HG02840 (cell line): ENCODE results near the gene TFIP11.

Experiments
- ATAC-seq: cut with Tn5 transposase; IDR thresholded peaks from one replicate; pipeline ENCODE4 v1.9.1; 2021; ENCODE audit warnings: mild to moderate bottlenecking, moderate library complexity, moderate number of reproducible peaks; ENCODE audit not compliant: unreplicated experiment, low FRiP score

TFIP11 gene

DNA sequence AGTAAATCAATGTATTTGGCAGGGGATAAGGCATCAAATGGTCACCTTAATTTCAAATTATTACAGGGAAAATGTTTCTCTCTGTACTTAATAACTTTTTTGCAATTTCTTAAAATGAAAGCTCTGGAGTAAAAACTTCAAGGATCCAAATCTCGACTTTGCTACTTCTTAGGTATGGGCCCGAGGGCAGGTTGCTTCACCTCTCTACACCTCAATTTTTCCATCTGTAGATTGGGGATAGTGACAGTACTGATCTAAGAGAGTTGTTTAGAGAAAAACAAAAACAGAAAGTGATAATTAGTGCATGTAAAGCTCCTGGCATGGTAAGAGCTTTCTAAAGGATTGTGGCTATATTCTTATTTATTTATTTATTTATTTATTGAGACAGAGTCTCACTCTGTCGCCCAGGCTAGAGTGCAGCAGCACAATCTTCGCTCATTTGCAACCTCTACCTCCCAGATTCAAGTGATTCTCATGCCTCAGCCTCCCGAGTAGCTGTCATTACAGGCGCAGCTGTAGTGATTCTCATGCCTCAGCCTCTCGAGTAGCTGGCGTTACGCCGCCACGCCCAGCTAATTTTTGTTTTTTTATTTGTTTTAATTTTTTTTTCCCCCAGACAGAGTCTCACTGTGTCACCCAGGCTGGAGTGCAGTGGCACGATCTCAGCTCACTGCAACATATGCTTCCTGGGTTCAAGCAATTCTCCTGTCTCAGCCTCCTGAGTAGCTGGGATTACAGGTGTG, 2.3 kb upstream of the TFIP11 start:
- no peak for ATAC-seq

DNA sequence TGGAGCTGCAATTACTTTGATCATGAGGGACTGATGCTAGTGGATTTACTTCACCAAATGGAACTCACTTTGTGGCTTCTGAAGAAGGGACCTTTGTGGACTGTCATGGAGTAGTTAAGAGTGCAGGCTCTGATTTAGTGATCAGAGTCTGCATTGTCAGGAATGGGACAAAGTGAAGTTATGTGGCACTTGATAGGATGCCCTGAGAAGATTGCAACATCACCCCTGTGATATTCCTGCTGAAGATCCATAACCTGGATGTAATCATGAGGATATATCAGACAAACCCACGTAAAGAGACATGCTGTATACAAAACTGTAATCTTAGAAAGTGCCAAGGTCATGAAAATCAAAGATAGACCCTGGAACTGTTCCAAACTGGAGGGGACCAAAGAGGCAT, 1.6 kb upstream of the TFIP11 start:
- ATAC-seq, result no peak

DNA sequence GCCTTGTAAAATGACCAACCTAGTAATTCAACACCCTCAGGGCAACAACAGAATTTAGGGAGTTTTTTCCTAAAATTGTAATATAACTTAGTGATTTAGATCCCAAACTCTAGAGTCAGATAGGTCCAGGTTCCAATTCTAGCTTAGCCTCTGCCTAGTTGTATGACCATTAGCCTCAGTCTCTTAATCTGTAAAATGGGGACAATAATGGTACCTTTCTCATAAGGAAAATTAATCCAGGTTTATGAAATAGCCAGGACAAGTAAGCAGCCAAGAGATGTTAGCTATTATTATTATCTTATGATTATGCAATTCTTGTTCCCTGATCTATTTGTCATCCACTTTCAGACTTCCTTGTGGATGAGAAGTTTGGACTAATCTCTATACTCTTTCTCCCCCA, 4.1 kb downstream of the TFIP11 start:
- no peak for ATAC-seq

DNA sequence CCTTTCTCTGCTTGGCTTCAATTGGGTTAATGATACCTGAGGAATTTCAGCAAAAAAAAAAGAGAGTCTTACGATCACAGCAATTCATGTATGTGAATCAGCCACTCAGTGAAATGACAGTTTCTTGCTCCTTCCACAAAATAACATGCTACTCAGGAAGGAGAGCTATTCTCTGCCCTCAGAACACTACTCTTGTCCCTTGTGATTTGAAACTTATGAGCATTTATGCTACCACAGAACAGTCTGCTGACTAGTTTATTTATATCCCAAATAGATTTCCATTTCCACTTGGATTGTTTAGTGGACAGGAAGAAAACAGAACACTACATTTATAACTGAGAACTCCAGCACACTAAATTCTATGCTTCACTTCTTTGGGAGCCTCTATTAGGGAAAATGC, 8.5 kb downstream of the TFIP11 start:
- ATAC-seq, result no peak

DNA sequence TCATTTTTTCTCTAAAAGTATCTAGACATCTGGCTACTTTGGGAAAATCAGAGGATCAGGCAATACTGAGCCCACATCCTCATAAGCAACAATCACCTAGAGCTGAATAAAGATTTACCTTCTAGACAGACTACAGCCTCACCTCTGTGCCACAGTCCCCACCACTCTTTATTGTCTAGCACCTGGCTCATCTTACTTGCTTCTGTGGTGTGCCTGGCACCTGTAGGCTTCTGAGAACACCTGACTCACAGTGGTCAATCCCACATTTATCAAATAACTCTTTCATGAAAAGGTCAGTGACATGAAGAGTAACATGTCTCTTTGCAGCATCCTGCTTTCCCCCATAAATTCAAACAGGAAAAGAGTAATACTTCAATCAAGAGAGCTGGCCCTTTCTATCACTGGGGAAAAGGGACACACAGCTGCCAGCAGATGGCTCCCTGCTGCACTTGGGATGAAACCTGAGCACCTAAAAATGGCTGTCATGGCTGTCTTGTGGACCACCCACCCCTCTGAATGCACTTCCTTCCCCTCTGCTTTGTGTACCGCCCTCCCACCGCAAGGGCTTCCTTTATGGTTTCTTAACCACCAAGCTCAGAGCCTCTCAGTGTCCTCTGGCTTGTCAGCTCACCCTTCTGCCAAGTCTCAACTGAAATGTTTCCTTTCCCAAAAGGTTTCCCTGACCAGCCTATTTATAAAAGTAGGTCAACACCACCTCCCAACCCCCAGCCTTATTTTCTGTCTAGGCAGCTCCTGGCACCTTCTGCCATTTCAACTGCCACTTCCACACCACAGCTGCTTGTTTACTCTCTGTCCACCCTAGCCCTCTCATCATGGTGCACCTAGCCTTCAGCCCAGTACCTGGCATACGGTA, 9.3 kb downstream of the TFIP11 start:
- no peak for ATAC-seq

DNA sequence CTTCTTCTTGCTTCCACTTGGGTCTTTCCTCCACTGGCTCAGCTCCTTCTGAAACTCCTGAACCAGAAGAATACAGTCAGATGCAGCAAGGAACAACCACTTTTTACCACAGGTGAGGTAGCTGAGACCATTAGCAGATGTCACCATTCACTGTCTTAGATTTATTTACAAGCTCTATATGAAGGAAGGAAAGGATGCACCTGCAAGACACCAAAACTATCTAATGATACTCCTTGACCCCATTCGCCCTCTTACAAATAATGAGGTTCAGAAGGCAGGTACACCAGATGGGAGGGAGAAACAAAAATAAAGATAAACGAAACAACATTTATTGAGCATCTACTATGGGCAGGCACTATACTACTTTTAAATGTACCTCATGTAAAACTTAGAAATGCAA, 10.3 kb downstream of the TFIP11 start:
- ATAC-seq, result no peak

DNA sequence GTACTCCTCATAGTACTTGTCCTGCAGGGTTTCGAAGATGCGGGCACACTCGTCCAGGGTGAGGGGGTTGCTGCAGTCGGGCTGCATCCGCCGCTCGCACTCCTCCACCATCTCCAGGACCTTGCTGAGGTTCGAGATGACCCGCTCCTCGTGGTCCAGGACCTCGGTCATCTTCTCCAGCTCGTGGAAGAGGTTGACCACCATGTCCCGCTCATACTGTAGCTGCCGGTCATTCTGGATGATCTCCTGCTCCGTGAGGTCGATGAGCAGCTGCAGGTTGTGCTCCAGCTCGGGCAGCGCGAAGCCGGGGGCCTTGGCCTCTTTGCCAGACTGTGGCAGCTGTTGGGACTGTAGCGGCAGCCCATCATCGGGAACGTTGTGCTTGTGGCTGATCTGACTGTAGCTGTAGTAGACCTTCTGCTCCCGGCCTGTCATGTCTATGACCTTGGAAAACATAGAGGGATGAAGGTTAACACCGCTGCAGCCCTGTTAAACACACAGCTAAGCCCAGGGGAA, 13.0 kb downstream of the TFIP11 start:
- ATAC-seq, result no peak

DNA sequence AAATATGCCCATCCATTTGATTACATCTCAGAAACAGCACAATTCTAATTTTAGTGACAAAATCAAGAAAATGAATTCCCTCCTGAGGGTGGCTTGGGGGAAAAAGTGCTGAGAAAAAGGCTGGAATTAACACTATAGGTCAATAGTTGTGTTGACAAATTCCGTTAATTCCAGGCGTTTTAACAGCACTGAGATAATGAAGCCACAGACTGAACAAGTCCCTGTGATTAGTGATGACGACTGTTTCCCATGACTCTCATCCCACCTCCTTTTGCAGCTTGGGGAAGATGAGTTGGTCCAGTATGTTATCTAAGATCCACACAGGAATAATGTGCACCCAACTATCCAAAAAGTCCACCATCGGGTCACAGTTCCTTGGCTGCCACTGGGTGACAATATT, 15.8 kb downstream of the TFIP11 start:
- no peak for ATAC-seq

DNA sequence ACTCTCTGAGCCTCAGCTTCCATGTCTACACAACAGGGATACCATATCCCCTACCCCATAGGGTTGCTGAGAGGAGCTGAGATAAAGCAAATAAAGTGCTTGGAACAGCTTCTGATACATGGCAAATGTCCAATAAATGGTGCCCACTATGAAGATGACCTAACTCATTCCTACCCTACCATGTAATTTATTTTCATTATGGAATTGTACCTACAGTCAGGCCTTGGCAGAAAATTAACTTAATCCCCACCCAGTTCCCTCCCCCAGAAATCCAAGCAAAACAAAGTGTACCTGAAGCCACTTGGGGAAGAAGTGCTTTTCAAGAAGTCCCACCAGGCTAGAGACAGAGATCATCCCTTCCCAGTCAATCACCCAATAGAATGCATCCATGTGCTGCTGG, 17.8 kb downstream of the TFIP11 start:
- no peak for ATAC-seq

DNA sequence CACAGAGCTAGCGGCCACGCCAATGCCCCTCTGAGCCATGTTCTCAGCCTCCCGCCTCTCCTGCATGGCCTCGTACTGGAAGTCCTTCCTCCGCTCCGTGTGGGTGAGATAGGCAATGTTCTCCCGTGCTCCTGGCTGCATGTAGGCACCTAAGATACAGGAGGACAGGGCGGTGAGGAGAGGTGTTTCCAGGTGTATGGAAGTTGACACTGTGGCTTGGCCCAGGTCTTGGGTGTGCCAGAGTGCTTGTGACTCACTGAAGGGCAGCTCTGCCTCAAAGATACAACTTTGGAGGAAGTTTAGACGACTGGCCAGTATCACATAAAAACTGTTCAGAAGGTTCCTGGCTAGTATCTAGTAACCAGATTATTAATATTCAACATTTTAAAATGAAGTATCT, 20.1 kb downstream of the TFIP11 start:
- ATAC-seq, result no peak

DNA sequence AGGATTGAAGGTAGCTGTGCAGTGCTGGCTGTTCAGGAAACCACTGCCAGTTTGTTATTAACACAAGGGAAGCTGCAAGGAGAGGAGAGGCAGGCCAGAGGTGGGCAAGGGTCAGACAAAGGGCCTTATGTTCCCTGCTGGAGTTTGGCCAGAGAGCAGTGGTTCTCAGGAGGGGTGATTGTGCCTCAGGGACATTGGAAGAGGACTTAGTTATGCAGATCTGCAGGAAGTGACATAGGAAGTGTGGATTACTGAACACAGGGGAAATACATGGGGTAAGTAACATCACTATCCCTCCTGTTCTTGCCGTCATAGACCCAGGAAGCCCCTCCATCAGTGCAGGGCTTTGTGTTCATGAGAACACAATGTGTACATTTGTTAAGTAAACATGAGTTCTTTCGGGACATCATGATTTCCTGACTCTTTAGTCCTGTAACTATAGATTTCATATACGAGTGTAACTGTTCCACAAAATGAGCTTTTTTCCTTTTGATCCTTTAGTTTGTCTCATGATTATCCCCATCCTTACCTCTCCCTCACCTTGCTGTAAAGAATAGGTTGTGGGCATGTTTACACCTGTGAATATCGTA, 22.7 kb downstream of the TFIP11 start:
- ATAC-seq, result no peak

DNA sequence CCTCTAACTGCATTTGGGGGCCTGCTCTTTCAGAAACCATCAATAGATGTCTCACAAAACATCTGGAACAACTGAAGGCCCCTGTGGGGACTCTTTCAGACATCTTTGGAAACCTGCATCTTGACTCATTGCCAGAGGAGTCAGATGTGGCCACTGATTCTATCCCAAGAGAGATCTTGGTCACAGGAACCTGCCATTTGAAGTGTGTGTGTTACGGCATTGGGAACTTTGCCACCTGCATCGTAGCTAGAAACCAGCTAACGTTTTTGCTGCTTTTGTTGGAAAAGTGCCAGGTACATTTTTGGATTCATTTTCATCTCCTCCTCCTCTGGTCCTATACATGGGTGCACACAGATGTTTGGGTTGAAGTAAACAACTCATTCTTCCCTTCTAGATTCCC, 24.3 kb downstream of the TFIP11 start:
- no peak for ATAC-seq

DNA sequence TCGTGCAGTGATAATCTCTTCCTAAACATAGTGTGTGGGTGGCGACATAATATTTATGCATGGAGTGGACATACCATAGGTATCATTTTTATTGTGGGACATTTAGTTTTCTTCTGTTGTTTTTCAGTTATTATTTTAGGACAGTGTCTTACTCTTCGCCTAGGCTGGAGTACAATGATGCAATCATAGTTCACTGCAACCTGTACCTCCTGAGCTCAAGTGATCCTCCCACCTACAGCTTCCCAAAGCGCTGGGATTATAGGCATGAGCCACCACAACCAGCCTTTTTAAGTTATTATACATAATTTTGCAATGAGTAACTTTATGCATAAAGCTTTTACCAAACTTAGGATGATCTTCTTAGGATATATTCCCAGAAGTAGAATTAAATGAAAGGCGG, 25.9 kb downstream of the TFIP11 start:
- no peak for ATAC-seq

DNA sequence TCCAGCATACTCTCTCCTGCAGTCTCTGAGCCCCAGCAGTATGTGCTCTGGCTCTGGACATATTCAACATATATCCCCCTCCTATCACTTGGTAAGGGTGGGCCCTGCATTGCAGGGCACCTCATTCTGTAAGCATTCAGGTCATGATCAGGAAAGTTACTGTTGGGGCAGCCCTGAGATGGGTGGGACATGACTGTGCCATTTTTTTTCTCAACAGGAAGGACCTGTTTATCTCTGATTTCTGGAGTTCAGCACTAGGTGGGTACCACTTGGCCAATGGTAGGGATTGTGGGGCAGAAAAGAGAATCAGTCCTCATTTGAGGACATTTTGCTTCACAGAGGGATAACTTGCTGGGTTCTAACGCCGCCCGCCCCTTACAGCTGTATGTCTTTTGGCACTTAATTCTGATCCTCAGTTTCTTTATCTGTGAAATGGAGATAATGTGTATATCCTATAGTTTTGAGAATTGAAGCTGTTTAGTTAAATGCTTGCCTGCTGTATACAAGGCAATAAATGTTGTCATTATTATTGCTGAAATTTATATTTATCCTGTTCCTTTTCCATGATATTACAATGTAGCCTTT, 26.4 kb downstream of the TFIP11 start:
- ATAC-seq, result no peak

DNA sequence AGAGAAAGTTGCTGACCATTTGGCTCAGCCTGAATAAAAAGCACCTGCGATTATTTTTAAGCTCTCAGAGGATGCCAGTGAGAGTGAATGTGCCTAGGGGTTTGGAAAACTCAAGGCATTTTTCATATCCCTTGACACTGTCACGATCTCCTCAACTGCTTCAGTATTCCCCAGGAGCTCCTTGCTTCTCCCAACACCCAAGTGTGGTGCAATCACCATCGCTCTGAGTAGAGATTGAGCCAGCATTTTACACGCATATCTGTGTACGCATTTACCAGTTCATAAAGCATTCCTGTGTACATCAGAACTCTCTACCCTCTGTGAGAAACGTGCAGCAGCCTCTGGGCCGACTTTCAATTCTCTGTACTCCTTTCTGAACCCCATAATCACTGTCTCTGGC, 27.3 kb downstream of the TFIP11 start:
- no peak for ATAC-seq

DNA sequence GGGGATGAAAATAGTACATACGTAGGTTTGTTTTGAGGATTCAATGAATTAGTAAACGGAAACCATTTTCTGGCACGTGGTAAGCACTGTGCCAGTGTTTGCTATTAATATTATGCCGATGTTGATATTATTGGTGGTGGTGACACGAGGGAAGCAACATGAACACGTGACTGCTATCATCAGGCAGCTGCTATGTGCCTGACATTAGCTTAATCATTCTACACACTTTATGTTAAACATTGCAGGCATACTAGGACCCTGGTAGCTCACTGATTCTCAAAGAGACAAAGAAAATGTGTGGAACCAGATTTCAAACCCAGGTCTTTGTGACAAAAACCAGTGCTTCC, 27.9 kb downstream of the TFIP11 start:
- no peak for ATAC-seq

DNA sequence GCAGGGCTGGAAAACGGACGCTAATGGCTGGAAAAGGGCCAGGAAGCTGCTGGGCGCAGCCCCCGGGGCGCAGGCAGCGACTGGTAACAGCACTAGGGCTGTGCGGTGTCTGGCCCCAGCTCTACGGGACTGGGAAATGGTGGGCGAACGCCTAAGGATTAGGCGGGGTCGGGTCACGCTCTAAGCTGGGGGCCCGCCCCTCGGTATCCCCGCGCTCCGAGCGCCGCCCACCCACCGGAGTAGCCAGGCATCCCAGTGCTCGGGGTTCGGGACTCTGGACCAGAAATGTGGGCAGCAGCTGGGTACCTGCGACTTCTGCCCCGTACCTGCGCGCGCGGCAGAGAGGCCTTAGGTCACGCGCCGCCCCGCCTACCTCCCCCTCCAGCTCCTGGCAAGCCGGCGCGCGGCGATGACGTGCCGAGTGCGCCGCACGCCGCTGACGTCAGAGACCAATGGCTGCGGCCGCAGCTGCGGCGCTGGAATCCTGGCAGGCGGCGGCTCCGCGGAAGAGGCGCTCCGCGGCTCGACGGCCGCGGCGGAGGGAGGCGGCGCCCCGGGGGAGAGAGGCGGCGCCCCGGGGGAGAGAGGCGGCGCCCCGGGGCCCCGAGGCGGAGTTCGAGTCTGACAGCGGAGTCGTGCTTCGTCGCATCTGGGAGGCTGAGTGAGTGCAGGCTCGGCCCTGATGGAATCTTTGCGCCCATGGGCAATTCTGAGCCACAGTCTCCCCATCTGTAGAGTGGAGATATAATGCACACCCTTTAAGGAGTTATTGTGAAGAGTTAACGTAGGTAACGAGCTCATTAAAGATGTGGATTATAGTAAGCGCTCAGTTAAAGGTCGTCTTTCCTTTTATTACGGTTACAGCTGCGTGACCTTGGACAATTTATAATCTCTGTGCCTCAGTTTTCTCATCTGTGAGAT, 28.6 kb downstream of the TFIP11 start, which contains the start of the genes HPS4 and SRRD:
HPS4 (minus strand) TSS at position 345 of the 921 bp plus-strand sequence. CDS start 2,021 bp downstream, outside the sequence.
SRRD (plus strand) TSS at position 439 of the 921 bp plus-strand sequence; CDS start at position 453, 14 bp downstream.
- ATAC-seq, result peak; percentile 76

DNA sequence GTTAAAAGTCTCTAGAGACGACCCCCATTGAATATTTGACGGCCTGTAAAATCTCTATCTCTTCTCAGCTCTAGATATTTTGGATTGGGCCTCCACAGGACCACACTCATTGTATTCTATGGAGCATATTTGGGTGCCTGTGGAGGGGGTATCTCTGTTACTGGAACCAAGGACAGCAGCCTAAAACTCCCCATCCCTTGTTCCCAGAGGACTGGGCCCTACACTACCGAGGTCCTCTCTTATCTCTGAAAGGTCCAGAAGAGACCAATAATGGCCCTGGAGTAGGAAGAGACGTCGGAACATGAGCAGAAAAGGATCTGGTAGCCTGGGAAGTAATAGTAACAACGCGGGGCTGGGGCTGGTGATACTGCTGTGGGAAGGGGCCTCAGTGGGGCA, 29.2 kb downstream of the TFIP11 start:
- peak; percentile 9 for ATAC-seq

DNA sequence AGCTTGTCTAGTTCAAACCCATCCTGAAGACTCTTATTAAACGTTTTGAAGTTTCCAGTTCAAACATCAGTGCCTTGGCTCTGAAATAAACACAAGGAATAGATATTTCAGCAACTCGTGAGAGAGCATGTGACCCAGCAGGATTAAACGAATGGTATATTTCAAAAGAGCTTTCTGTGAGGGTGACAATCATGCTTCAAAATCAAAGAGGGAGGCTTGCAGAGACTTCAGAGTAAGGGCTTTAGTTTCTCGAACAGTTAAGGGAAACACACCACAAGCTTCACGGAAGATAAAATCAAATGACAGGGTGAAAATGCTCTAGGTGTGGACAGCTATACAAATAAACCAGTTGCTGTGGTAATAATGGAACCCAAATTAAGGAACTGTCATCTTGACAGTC, 30.1 kb downstream of the TFIP11 start:
- ATAC-seq, result no peak

DNA sequence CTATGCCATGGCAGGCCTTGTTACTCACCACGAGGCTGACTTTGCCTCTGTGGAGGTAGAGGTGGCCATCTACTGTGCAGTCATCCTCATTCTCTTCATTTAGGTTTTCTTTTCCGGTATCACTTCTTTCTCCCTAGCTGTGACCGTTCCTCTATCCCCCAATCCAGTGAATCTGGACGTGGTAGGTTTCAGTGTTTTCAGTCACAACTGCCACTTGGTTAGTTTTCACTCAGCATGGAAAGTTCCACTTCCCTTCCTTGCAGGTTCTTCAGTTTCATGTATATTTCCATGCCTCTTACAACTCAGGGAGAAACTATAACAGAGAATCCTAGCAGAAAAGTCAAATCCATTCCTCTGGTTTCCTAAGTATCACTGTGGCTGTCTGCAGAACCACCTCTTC, 30.6 kb downstream of the TFIP11 start:
- no peak for ATAC-seq
